GM12892 (cell line): ENCODE data around the gene CLSTN2.

Experiments
- POLR2AphosphoS5 ChIP-seq: IDR thresholded peaks from 2 replicates; pipeline ENCODE4 v1.6.1; 2011; ENCODE audit warnings: low read depth, low read length, control low read depth
- TAF1 ChIP-seq: IDR thresholded peaks from 2 replicates; pipeline ENCODE4 v1.6.1; 2011; ENCODE audit warnings: low read depth, mild to moderate bottlenecking, control low read depth, low read length, borderline replicate concordance

GRCh38 chr3:140355481-140355880, 420.5 kb downstream of the CLSTN2 start:
- TF ChIP-seq TAF1 = no peak
- TF ChIP-seq POLR2AphosphoS5 = no peak
